Naive B cell (primary cell): Measurements from ENCODE around the gene GJB2. TPM values are rescaled to one million over a fixed set of nuclear protein-coding genes. Genes with fewer than 3 reads are reported as not detected.

ENCODE experiments used
- ATAC-seq, 2 donors: fragments of 150-1000 bp; cut with Tn5 transposase; 2 replicates each; pipeline ENCODE4 v1.10.0; 2021; ENCODE audit warnings: low read depth in 2 of 2, mild to moderate bottlenecking in 2 of 2, moderate library complexity in 2 of 2
- DNase-seq: peaks from one replicate; pipeline ENCODE4 v3.0.0; 2022
- H3K27ac Mint-ChIP-seq, 6 donors: one replicate each; pipeline ENCODE4 v1.8.0; 2020 to 2022; ENCODE audit warnings: mild to moderate bottlenecking in 6 of 6, mixed read lengths in 6 of 6, moderate library complexity in 5 of 6, inconsistent platforms in 2 of 6
- H3K27me3 Mint-ChIP-seq, 3 donors: one replicate each; pipeline ENCODE4 v1.8.0; 2021 to 2022; ENCODE audit warnings: mixed read lengths in 3 of 3, mild to moderate bottlenecking in 1 of 3
- H3K36me3 Mint-ChIP-seq, 2 donors: one replicate each; pipeline ENCODE4 v1.8.0; 2020 to 2022; ENCODE audit warnings: mixed read lengths in 2 of 2, inconsistent platforms in 1 of 2, mild to moderate bottlenecking in 1 of 2
- H3K4me1 Mint-ChIP-seq, 3 donors: one replicate each; pipeline ENCODE4 v1.8.0; 2020 to 2022; ENCODE audit warnings: mixed read lengths in 3 of 3, inconsistent platforms in 1 of 3, mild to moderate bottlenecking in 1 of 3, moderate library complexity in 1 of 3
- H3K4me3 Mint-ChIP-seq, 8 donors: one replicate each; pipeline ENCODE4 v1.8.0; 2020 to 2022; ENCODE audit warnings: mild to moderate bottlenecking in 8 of 8, mixed read lengths in 8 of 8, moderate library complexity in 8 of 8, inconsistent platforms in 2 of 8
- H3K9me3 Mint-ChIP-seq, 7 donors: one replicate each; pipeline ENCODE4 v1.8.0; 2020 to 2022; ENCODE audit warnings: mixed read lengths in 7 of 7, mild to moderate bottlenecking in 5 of 7, inconsistent platforms in 2 of 7, moderate library complexity in 1 of 7
- polyA plus RNA-seq, 6 donors: library from polyadenylated mRNA; unstranded; fragments of 300-500 nt; fragmentation: Illumina TruSeq; gene quantifications; one replicate each; pipeline ENCODE4 v1.2.3, GENCODE V29; 2021; ENCODE audit warnings: low read depth in 6 of 6

GJB2 gene
- polyA plus RNA-seq, 6 donors from 2014 or later = not detected

GRCh38 chr13:20209948-20210347 lies 17.2 kb upstream of the GJB2 start:
- H3K27ac Mint-ChIP-seq = no peak overlapping the region
- DNase-seq = no peak
- no peak for ATAC-seq
- H3K4me3 Mint-ChIP-seq = no peak overlapping the region
- peaks cover 3 to 7% of the 10 kb centered on the region in 2 donors for H3K36me3 Mint-ChIP-seq
- peaks cover 0 to 16% (median 12%) of the 10 kb centered on the region in 7 donors for H3K9me3 Mint-ChIP-seq
- peaks cover 0 to 5% (median 0%) of the 10 kb centered on the region in 3 donors for H3K4me1 Mint-ChIP-seq
- peaks cover 18 to 45% (median 40%) of the 10 kb centered on the region in 3 donors for H3K27me3 Mint-ChIP-seq

- H3K27me3 Mint-ChIP-seq = peaks cover 18 to 30% (median 30%) of the 10 kb centered on the region in 3 donors
- H3K36me3 Mint-ChIP-seq = peaks cover 1 to 7% of the 10 kb centered on the region in 2 donors
- no peak overlapping the region for H3K27ac Mint-ChIP-seq
- peak overlapping the region in 1 of 8 donors; percentile 72 for H3K4me3 Mint-ChIP-seq
- peaks cover 0 to 10% (median 3%) of the 10 kb centered on the region in 7 donors for H3K9me3 Mint-ChIP-seq
- ATAC-seq = no peak
- H3K4me1 Mint-ChIP-seq = peaks cover 0 to 5% (median 0%) of the 10 kb centered on the region in 3 donors
- DNase-seq = no peak
Observed at GRCh38 chr13:20206698-20207235, 14.0 kb upstream of the GJB2 start.

- Mint-ChIP-seq H3K27me3 (peaks cover 18 to 30% (median 25%) of the 10 kb centered on the region in 3 donors), H3K9me3 (peaks cover 0 to 13% (median 3%) of the 10 kb centered on the region in 7 donors), H3K4me1 (peaks cover 0 to 5% (median 0%) of the 10 kb centered on the region in 3 donors), H3K4me3 (no peak overlapping the region), H3K36me3 (peaks cover 4 to 7% of the 10 kb centered on the region in 2 donors), H3K27ac (no peak overlapping the region)
- ATAC-seq = no peak
- DNase-seq = no peak
Observed at GRCh38 chr13:20206065-20206697, 13.4 kb upstream of the GJB2 start.

- Mint-ChIP-seq H3K9me3 (peaks cover 0 to 13% (median 3%) of the 10 kb centered on the region in 7 donors), H3K4me1 (peaks cover 10 to 12% (median 12%) of the 10 kb centered on the region in 3 donors), H3K36me3 (peaks cover 0 to 4% of the 10 kb centered on the region in 2 donors), H3K27me3 (peaks cover 37 to 55% (median 39%) of the 10 kb centered on the region in 3 donors), H3K4me3 (no peak overlapping the region), H3K27ac (no peak overlapping the region)
- ATAC-seq (no peak), DNase-seq (no peak)
Observed at GRCh38 chr13:20198781-20199180, 6.0 kb upstream of the GJB2 start.

- Mint-ChIP-seq H3K36me3 (peaks cover 0 to 4% of the 10 kb centered on the region in 2 donors), H3K4me3 (no peak overlapping the region), H3K27ac (no peak overlapping the region), H3K27me3 (peaks cover 45 to 62% (median 48%) of the 10 kb centered on the region in 3 donors), H3K9me3 (peaks cover 0 to 10% (median 3%) of the 10 kb centered on the region in 7 donors), H3K4me1 (peaks cover 16 to 20% (median 19%) of the 10 kb centered on the region in 3 donors)
- DNase-seq (no peak), ATAC-seq (no peak)
Observed at GRCh38 chr13:20197361-20197834, 4.7 kb upstream of the GJB2 start.

- Mint-ChIP-seq H3K27ac (no peak overlapping the region), H3K4me3 (no peak overlapping the region), H3K4me1 (peaks cover 19 to 22% (median 20%) of the 10 kb centered on the region in 3 donors), H3K9me3 (no peaks in the 10 kb centered on the region), H3K27me3 (peaks cover 53 to 74% (median 61%) of the 10 kb centered on the region in 3 donors), H3K36me3 (no peaks in the 10 kb centered on the region)
- DNase-seq = no peak
- no peak for ATAC-seq
Observed at GRCh38 chr13:20195801-20196200, 3.1 kb upstream of the GJB2 start.

- Mint-ChIP-seq H3K4me3 (peak overlapping the region; percentile 78 to 88 (median 82)), H3K4me1 (peaks cover 19 to 22% (median 20%) of the 10 kb centered on the region in 3 donors), H3K36me3 (no peaks in the 10 kb centered on the region), H3K9me3 (peaks cover 0 to 2% (median 0%) of the 10 kb centered on the region in 7 donors), H3K27ac (peak overlapping the region in 1 of 6 donors; percentile 60), H3K27me3 (peaks cover 50 to 70% (median 56%) of the 10 kb centered on the region in 3 donors)
- DNase-seq (no peak), ATAC-seq (peak; percentile 67 to 71)
Observed at GRCh38 chr13:20193907-20194631, 1.3 kb upstream of the GJB2 start.

- DNase-seq (no peak), ATAC-seq (peak; percentile 24)
- peak overlapping the region; percentile 78 to 88 (median 82) for H3K4me3 Mint-ChIP-seq
- peaks cover 50 to 68% (median 56%) of the 10 kb centered on the region in 3 donors for H3K27me3 Mint-ChIP-seq
- H3K9me3 Mint-ChIP-seq = peaks cover 0 to 2% (median 0%) of the 10 kb centered on the region in 7 donors
- H3K27ac Mint-ChIP-seq = no peak overlapping the region
- peaks cover 19 to 22% (median 20%) of the 10 kb centered on the region in 3 donors for H3K4me1 Mint-ChIP-seq
- H3K36me3 Mint-ChIP-seq = no peaks in the 10 kb centered on the region
Observed at GRCh38 chr13:20193162-20193906, 596 bp upstream of the GJB2 start.

GRCh38 chr13:20192158-20192835 lies 441 bp downstream of the GJB2 start:
- no peak for ATAC-seq
- DNase-seq = no peak
- H3K27me3 Mint-ChIP-seq = peaks cover 53 to 61% (median 58%) of the 10 kb centered on the region in 3 donors
- H3K9me3 Mint-ChIP-seq = peaks cover 0 to 2% (median 0%) of the 10 kb centered on the region in 7 donors
- peak overlapping the region; percentile 67 to 90 (median 78) for H3K4me3 Mint-ChIP-seq
- peaks cover 19 to 22% (median 20%) of the 10 kb centered on the region in 3 donors for H3K4me1 Mint-ChIP-seq
- no peak overlapping the region for H3K27ac Mint-ChIP-seq
- H3K36me3 Mint-ChIP-seq = no peaks in the 10 kb centered on the region

- Mint-ChIP-seq H3K27me3 (peaks cover 46 to 55% (median 50%) of the 10 kb centered on the region in 3 donors), H3K4me1 (peaks cover 19 to 22% (median 20%) of the 10 kb centered on the region in 3 donors), H3K4me3 (peak overlapping the region; percentile 67 to 90 (median 78)), H3K36me3 (no peaks in the 10 kb centered on the region), H3K27ac (no peak overlapping the region), H3K9me3 (peaks cover 0 to 2% (median 0%) of the 10 kb centered on the region in 7 donors)
- no peak for DNase-seq
- ATAC-seq = peak in 1 of 2 donors; percentile 26
Observed at GRCh38 chr13:20191311-20192157, 1.2 kb downstream of the GJB2 start.

GRCh38 chr13:20190481-20191310 lies 2.0 kb downstream of the GJB2 start:
- Mint-ChIP-seq H3K4me3 (peak overlapping the region in 4 of 8 donors; percentile 39 to 76 (median 59)), H3K36me3 (no peaks in the 10 kb centered on the region), H3K27me3 (peaks cover 41 to 53% (median 43%) of the 10 kb centered on the region in 3 donors), H3K27ac (peak overlapping the region in 2 of 6 donors; percentile 8), H3K4me1 (peaks cover 19 to 22% (median 20%) of the 10 kb centered on the region in 3 donors), H3K9me3 (peaks cover 0 to 2% (median 0%) of the 10 kb centered on the region in 7 donors)
- DNase-seq (no peak), ATAC-seq (no peak)
